ENCODE results near the gene ZNF394. TPM values are rescaled to one million over a fixed set of nuclear protein-coding genes. Genes with fewer than 3 reads are reported as not detected.
A peak's percentile ranks its signal among the peaks of the same experiment; 100 is the strongest.

The ZNF394 gene
- total RNA-seq, 1 experiment from 2014 or later = 22.1 TPM

GRCh38 chr7:99500637-99501009 lies 542 bp upstream of the ZNF394 start:
- intact Hi-C loops (cut with micrococcal nuclease) = loop anchor here (2.0 to 5.0 kb wide), 2 partner anchors 28 to 117 kb away; partner anchors contain the start of genes ZNF789 and ZSCAN25
- H3K4me3 ChIP-seq (replicated peaks in 1 of 2; ENCODE audit: low read depth in 1 of 2, low read length in 2 of 2) = peak overlapping the region; percentile 85 to 92
- H3K27ac ChIP-seq (ENCODE audit: low read depth, low read length) = peak overlapping the region; percentile 74
- H3K4me2 ChIP-seq (ENCODE audit: low read length) = peak overlapping the region; percentile 84
- no peaks in the 10 kb centered on the region for H4K20me1 ChIP-seq (ENCODE audit: insufficient read depth)
- TF ChIP-seq SP1 (IDR thresholded peaks at IDR 0.05; ENCODE audit: low read depth) = no peak
- TF ChIP-seq JUND (IDR thresholded peaks at IDR 0.05) = no peak
- no peak for TF ChIP-seq SRF (IDR thresholded peaks at IDR 0.05; ENCODE audit: low read depth)
- TF ChIP-seq CBX3 (IDR thresholded peaks at IDR 0.05; ENCODE audit: low read depth) = no peak
- TF ChIP-seq TCF7L2 (IDR thresholded peaks at IDR 0.05; ENCODE audit: borderline replicate concordance, extremely low read depth, insufficient read depth, insufficient read length) = no peak
- TF ChIP-seq EGR1 (IDR thresholded peaks at IDR 0.05; ENCODE audit: low read depth) = no peak
- TF ChIP-seq, protein P1, sequence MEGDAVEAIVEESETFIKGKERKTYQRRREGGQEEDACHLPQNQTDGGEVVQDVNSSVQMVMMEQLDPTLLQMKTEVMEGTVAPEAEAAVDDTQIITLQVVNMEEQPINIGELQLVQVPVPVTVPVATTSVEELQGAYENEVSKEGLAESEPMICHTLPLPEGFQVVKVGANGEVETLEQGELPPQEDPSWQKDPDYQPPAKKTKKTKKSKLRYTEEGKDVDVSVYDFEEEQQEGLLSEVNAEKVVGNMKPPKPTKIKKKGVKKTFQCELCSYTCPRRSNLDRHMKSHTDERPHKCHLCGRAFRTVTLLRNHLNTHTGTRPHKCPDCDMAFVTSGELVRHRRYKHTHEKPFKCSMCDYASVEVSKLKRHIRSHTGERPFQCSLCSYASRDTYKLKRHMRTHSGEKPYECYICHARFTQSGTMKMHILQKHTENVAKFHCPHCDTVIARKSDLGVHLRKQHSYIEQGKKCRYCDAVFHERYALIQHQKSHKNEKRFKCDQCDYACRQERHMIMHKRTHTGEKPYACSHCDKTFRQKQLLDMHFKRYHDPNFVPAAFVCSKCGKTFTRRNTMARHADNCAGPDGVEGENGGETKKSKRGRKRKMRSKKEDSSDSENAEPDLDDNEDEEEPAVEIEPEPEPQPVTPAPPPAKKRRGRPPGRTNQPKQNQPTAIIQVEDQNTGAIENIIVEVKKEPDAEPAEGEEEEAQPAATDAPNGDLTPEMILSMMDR (IDR thresholded peaks at IDR 0.05 in 2 of 3, conservative IDR thresholded peaks at IDR 0.05 in 1 of 3; ENCODE audit: borderline replicate concordance in 1 of 3, insufficient read depth in 1 of 3, low read depth in 2 of 3, low read length in 2 of 3) = no peak
- ChIA-PET POLR2A (interaction anchor here (0.7 to 1.2 kb wide), 4 partner anchors 27 to 320 kb away, joined by 3 to 4 read pairs (median 4); partner anchors contain the start of genes ZNF655 and ZSCAN25), CTCF (interaction anchor here (0.6 to 1.1 kb wide), 2 partner anchors 29 to 114 kb away, joined by 3 to 4 read pairs; no protein-coding TSS in a partner anchor), RAD21 (ENCODE audit: low non-redundant PET in 1 of 2, low total read pairs in 2 of 2, uncharacterized antibody in 2 of 2, unreplicated experiment in 2 of 2) (no interaction called here)
- peaks cover 6 to 12% of the 10 kb centered on the region in 2 experiments; a peak in 3 of 4 replicates for H3K36me3 ChIP-seq (ENCODE audit: control insufficient read depth in 1 of 2, insufficient read depth in 2 of 2, low read length in 2 of 2)
- no peaks in the 10 kb centered on the region for H3K9me3 ChIP-seq (ENCODE audit: control insufficient read depth in 1 of 2, insufficient read depth in 1 of 2, low read depth in 1 of 2, low read length in 2 of 2)
- H2AFZ ChIP-seq (ENCODE audit: low read depth, low read length, poor library complexity, severe bottlenecking) = no peak overlapping the region
- no peaks in the 10 kb centered on the region for H3K27me3 ChIP-seq (ENCODE audit: insufficient read depth, low read length)
- peaks cover 47% of the 10 kb centered on the region for H3K79me2 ChIP-seq (ENCODE audit: insufficient read depth, low read length)
- DNase-seq (ENCODE audit: low read depth, low spot score) (no peak), ATAC-seq (no peak)
- H3K9me2 ChIP-seq (ENCODE audit: insufficient read depth) = no peaks in the 10 kb centered on the region
- peak overlapping the region; percentile 85 for H3K9ac ChIP-seq (ENCODE audit: low read length)
- peaks cover 14 to 23% of the 10 kb centered on the region in 2 experiments for H3K4me1 ChIP-seq (ENCODE audit: control insufficient read depth in 1 of 2, insufficient read depth in 2 of 2, low read length in 2 of 2)
- BruUV-seq (replicated peaks) = TSS peak; percentile 34

GRCh38 chr7:99499371-99499720 lies 735 bp downstream of the ZNF394 start:
- no peak for DNase-seq (ENCODE audit: low read depth, low spot score)
- peaks cover 11 to 13% of the 10 kb centered on the region in 2 experiments for H3K36me3 ChIP-seq (ENCODE audit: control insufficient read depth in 1 of 2, insufficient read depth in 2 of 2, low read length in 2 of 2)

More at GRCh38 chr7:99499371-99499720, 735 bp downstream of the ZNF394 start:
- intact Hi-C loops (cut with micrococcal nuclease) = no loop called here
- ChIA-PET POLR2A (interaction anchor here (1.2 kb wide), 1 partner anchor 26 kb away, joined by 4 read pairs; no protein-coding TSS in a partner anchor), CTCF (no interaction called here), RAD21 (ENCODE audit: low non-redundant PET in 1 of 2, low total read pairs in 2 of 2, uncharacterized antibody in 2 of 2, unreplicated experiment in 2 of 2) (no interaction called here)
- TF ChIP-seq POLR2AphosphoS5 (IDR thresholded peaks at IDR 0.05; ENCODE audit: low read depth, low read length) = no peak
- no peak for TF ChIP-seq SRF (IDR thresholded peaks at IDR 0.05; ENCODE audit: low read depth)
- no peak for TF ChIP-seq EZH2phosphoT487 (IDR thresholded peaks at IDR 0.05; ENCODE audit: borderline replicate concordance)
- no peak for TF ChIP-seq FOSL1 (IDR thresholded peaks at IDR 0.05; ENCODE audit: low read depth)
- H3K9me2 ChIP-seq (ENCODE audit: insufficient read depth) = no peaks in the 10 kb centered on the region
- BruUV-seq (replicated peaks) = no TSS peak
- H2AFZ ChIP-seq (ENCODE audit: low read depth, low read length, poor library complexity, severe bottlenecking) = no peak overlapping the region
- peak overlapping the region; percentile 84 for H3K4me2 ChIP-seq (ENCODE audit: low read length)
- H3K27me3 ChIP-seq (ENCODE audit: insufficient read depth, low read length) = no peaks in the 10 kb centered on the region
- H3K9me3 ChIP-seq (ENCODE audit: control insufficient read depth in 1 of 2, insufficient read depth in 1 of 2, low read depth in 1 of 2, low read length in 2 of 2) = peaks cover 0 to 4% of the 10 kb centered on the region in 2 experiments; a peak in 1 of 4 replicates
- ATAC-seq = peak; percentile 1
- peak overlapping the region; percentile 85 to 92 for H3K4me3 ChIP-seq (replicated peaks in 1 of 2; ENCODE audit: low read depth in 1 of 2, low read length in 2 of 2)
- H3K9ac ChIP-seq (ENCODE audit: low read length) = peak overlapping the region; percentile 85
- peaks cover 50% of the 10 kb centered on the region for H3K79me2 ChIP-seq (ENCODE audit: insufficient read depth, low read length)
- peaks cover 14 to 22% of the 10 kb centered on the region in 2 experiments for H3K4me1 ChIP-seq (ENCODE audit: control insufficient read depth in 1 of 2, insufficient read depth in 2 of 2, low read length in 2 of 2)
- no peaks in the 10 kb centered on the region for H4K20me1 ChIP-seq (ENCODE audit: insufficient read depth)
- H3K27ac ChIP-seq (ENCODE audit: low read depth, low read length) = peak overlapping the region; percentile 74

Data from HCT116 (cell line).